Vagina (tissue), 2 donors: ENCODE results near the gene TEX2. TPM values are rescaled to one million over a fixed set of nuclear protein-coding genes. Genes with fewer than 3 reads are reported as not detected.
"Not testable (repeated sequence)": the region's sequence is repeated elsewhere in the genome, so short reads cannot be mapped to it uniquely, and the experiment has no call there.

Experiments used
- DNase-seq, 2 donors: peaks; one replicate each; pipeline ENCODE4 v3.0.0-alpha.2; 2017; ENCODE audit errors: extremely low spot score in 2 of 2
- H3K27ac ChIP-seq: fragments of 200-600 bp; sonication (generic); one replicate; pipeline ENCODE4 v1.5.1; 2019
- H3K27me3 ChIP-seq: fragments of 200-600 bp; sonication (generic); one replicate; pipeline ENCODE4 v1.5.1; 2019
- H3K36me3 ChIP-seq, 2 donors: fragments of 200-600 bp; sonication (generic); one replicate each; pipeline ENCODE4 v1.5.1; 2017 to 2019
- H3K4me1 ChIP-seq: fragments of 200-600 bp; sonication (generic); one replicate; pipeline ENCODE4 v1.5.1; 2019
- H3K4me3 ChIP-seq, 2 donors: fragments of 200-600 bp; sonication (generic); 1 replicate in 1 of 2; 2 replicates in 1 of 2; pipeline ENCODE4 v1.5.1; 2016 to 2019
- H3K9me3 ChIP-seq: fragments of 200-600 bp; sonication (generic); one replicate; pipeline ENCODE4 v1.5.1; 2019
- CTCF ChIP-seq, 3 experiments: fragments of 450-650 bp in 2 of 3; fragments of 200-600 bp in 1 of 3; sonication (generic) in 1 of 3; IDR thresholded peaks; one replicate each; pipeline ENCODE4 v1.5.1; 2017 to 2019; ENCODE audit warnings: antibody characterized with exemption in 3 of 3, mild to moderate bottlenecking in 2 of 3, moderate library complexity in 2 of 3
- POLR2A ChIP-seq, 2 donors: fragments of 450-650 bp; IDR thresholded peaks; one replicate each; pipeline ENCODE4 v1.6.1; 2017; ENCODE audit warnings: antibody characterized with exemption in 2 of 2, mild to moderate bottlenecking in 2 of 2, moderate library complexity in 2 of 2
- POLR2AphosphoS5 ChIP-seq, 2 donors: sonication (generic); formaldehyde crosslinking; IDR thresholded peaks; one replicate each; pipeline ENCODE4 v1.9.0; 2017; ENCODE audit warnings: antibody characterized with exemption in 2 of 2, mild to moderate bottlenecking in 2 of 2, low read depth in 1 of 2; ENCODE audit not compliant: insufficient read depth in 1 of 2
- intact Hi-C: fragments of 100-400 bp; cut with DNase I; formaldehyde crosslinking; loops from one replicate; pipeline ENCODE4 v1.15.1; 2023
- total RNA-seq: library from RNA; depleted of rRNA; stranded (reverse); fragments of >200 nt; gene quantifications from one replicate; pipeline ENCODE4 v1.2.3, GENCODE V29; 2016

Gene TEX2
- total RNA-seq, 1 donor from 2014 or later = 32.4 TPM

GRCh38 chr17:64187093-64187895 is 75.8 kb downstream of the TEX2 start:
- no peak for TF ChIP-seq POLR2AphosphoS5 (IDR thresholded peaks at IDR 0.05; ENCODE audit: insufficient read depth in 1 of 2, low read depth in 1 of 2)
- no peak for TF ChIP-seq CTCF (IDR thresholded peaks at IDR 0.05)
- TF ChIP-seq POLR2A (IDR thresholded peaks at IDR 0.05) = no peak

GRCh38 chr17:64186171-64187092 is 76.6 kb downstream of the TEX2 start:
- Histone ChIP-seq H3K27me3 (no peaks in the 10 kb centered on the region), H3K4me1 (peaks cover 16% of the 10 kb centered on the region), H3K27ac (no peak overlapping the region), H3K36me3 (peaks cover 0 to 6% of the 10 kb centered on the region in 2 donors), H3K9me3 (no peaks in the 10 kb centered on the region), H3K4me3 (no peak overlapping the region)
- DNase-seq = no peak
- TF ChIP-seq POLR2AphosphoS5 (IDR thresholded peaks at IDR 0.05; ENCODE audit: insufficient read depth in 1 of 2, low read depth in 1 of 2) (no peak), POLR2A (IDR thresholded peaks at IDR 0.05) (no peak), CTCF (IDR thresholded peaks at IDR 0.05) (no peak)
- intact Hi-C loops = no loop called here

More at GRCh38 chr17:64187093-64187895, 75.8 kb downstream of the TEX2 start:
- Histone ChIP-seq H3K27ac (no peak overlapping the region), H3K4me3 (no peak overlapping the region), H3K27me3 (no peaks in the 10 kb centered on the region), H3K4me1 (peaks cover 16% of the 10 kb centered on the region), H3K36me3 (peaks cover 0 to 6% of the 10 kb centered on the region in 2 donors), H3K9me3 (no peaks in the 10 kb centered on the region)
- peak in 1 of 2 donors; percentile 83 for DNase-seq
- intact Hi-C loops = no loop called here

GRCh38 chr17:64185557-64185956 is 77.5 kb downstream of the TEX2 start:
- intact Hi-C loops, H3K9me3 ChIP-seq, H3K27me3 ChIP-seq, H3K27ac ChIP-seq, H3K36me3 ChIP-seq, H3K4me3 ChIP-seq: not testable (repeated sequence)
- peaks cover 10% of the 10 kb centered on the region for H3K4me1 ChIP-seq
- DNase-seq = peak in 1 of 2 donors; percentile 79

GRCh38 chr17:64185101-64185500 is 78.0 kb downstream of the TEX2 start:
- no peak for TF ChIP-seq CTCF (IDR thresholded peaks at IDR 0.05)
- no peak for TF ChIP-seq POLR2AphosphoS5 (IDR thresholded peaks at IDR 0.05; ENCODE audit: insufficient read depth in 1 of 2, low read depth in 1 of 2)
- no peak for TF ChIP-seq POLR2A (IDR thresholded peaks at IDR 0.05)
- peak in 1 of 2 donors; percentile 75 for DNase-seq
- peaks cover 8% of the 10 kb centered on the region for H3K4me1 ChIP-seq
- no peak overlapping the region for H3K27ac ChIP-seq
- H3K36me3 ChIP-seq = peaks cover 0 to 6% of the 10 kb centered on the region in 2 donors
- H3K4me3 ChIP-seq = no peak overlapping the region
- intact Hi-C loops = no loop called here
- H3K9me3 ChIP-seq = no peaks in the 10 kb centered on the region
- H3K27me3 ChIP-seq = no peaks in the 10 kb centered on the region

DNA sequence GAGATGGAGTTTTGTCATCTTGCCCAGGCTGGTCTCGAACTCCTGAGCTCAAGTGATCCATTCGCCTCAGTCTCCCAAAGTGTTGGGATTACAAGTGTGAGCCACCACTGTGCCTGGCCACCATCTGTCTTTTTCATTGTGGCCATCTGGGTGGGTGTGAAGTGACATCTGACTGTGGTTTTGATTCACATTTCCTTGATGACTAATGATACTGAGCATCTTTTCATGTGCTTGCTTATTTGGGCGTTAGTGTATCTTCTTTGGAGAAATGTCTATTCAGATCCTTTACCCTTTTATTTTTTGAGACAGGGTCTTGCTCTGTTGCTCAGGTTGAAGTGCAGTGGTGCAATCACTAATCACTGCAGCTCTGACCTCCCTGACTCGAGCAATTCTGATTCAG is 79.2 kb downstream of the TEX2 start:
- Histone ChIP-seq H3K27me3 (no peaks in the 10 kb centered on the region), H3K4me3 (no peak overlapping the region)
- intact Hi-C loops = no loop called here

More for the DNA sequence above, 79.2 kb downstream of the TEX2 start:
- peaks cover 0 to 6% of the 10 kb centered on the region in 2 donors for H3K36me3 ChIP-seq
- H3K27ac ChIP-seq = no peak overlapping the region
- TF ChIP-seq POLR2AphosphoS5 (IDR thresholded peaks at IDR 0.05; ENCODE audit: insufficient read depth in 1 of 2, low read depth in 1 of 2) (no peak), CTCF (IDR thresholded peaks at IDR 0.05) (no peak), POLR2A (IDR thresholded peaks at IDR 0.05) (no peak)
- no peaks in the 10 kb centered on the region for H3K9me3 ChIP-seq
- DNase-seq = peak in 1 of 2 donors; percentile 70
- peaks cover 14% of the 10 kb centered on the region for H3K4me1 ChIP-seq
